ENCODE results near the gene LRP2.

LRP2 gene

GRCh38 chr2:169303579-169304305, 58.6 kb downstream of the LRP2 start:
- Histone ChIP-seq H3K9me3 (0 out of 2 replicates have a peak, but pooled peaks cover 4% of the 10 kb centered on the region), H3K27ac (no peak overlapping the region), H3K36me3 (no peaks in the 10 kb centered on the region), H4K20me1 (no peaks in the 10 kb centered on the region), H3K9ac (no peak overlapping the region), H3K4me2 (peak overlapping the region; percentile 20; the same call in 1 of the 2 replicates), H3K4me1 (peaks cover 8% of the 10 kb centered on the region), H3K27me3 (no peaks in the 10 kb centered on the region), H3K4me3 (no peak overlapping the region)
- TF ChIP-seq Cebpa-rat (IDR thresholded peaks at IDR 0.05): no peak

- no peaks in the 10 kb centered on the region for H3K36me3 ChIP-seq
- no peak overlapping the region for H3K4me2 ChIP-seq
- H4K20me1 ChIP-seq: no peaks in the 10 kb centered on the region
- H3K9me3 ChIP-seq: no peaks in the 10 kb centered on the region
- H3K9ac ChIP-seq: no peak overlapping the region
- peaks cover 8% of the 10 kb centered on the region for H3K4me1 ChIP-seq
- no peaks in the 10 kb centered on the region for H3K27me3 ChIP-seq
- H3K27ac ChIP-seq: no peak overlapping the region
- no peak overlapping the region for H3K4me3 ChIP-seq
- TF ChIP-seq Cebpa-rat (IDR thresholded peaks at IDR 0.05): no peak
Measured at GRCh38 chr2:169302364-169302763, 60.0 kb downstream of the LRP2 start.

- Histone ChIP-seq H3K4me1 (peaks cover 8% of the 10 kb centered on the region), H3K27me3 (no peaks in the 10 kb centered on the region), H3K4me2 (no peak overlapping the region), H3K27ac (no peak overlapping the region), H3K36me3 (no peaks in the 10 kb centered on the region), H3K9me3 (no peaks in the 10 kb centered on the region), H3K9ac (no peak overlapping the region), H3K4me3 (no peak overlapping the region), H4K20me1 (no peaks in the 10 kb centered on the region)
- no peak for TF ChIP-seq Cebpa-rat (IDR thresholded peaks at IDR 0.05)
Measured at GRCh38 chr2:169301596-169302335, 60.6 kb downstream of the LRP2 start.

GRCh38 chr2:169300636-169301530, 61.5 kb downstream of the LRP2 start:
- H3K27me3 ChIP-seq: no peaks in the 10 kb centered on the region

GRCh38 chr2:169298007-169298406, 64.3 kb downstream of the LRP2 start:
- no peak overlapping the region for H3K4me3 ChIP-seq

More at GRCh38 chr2:169300636-169301530, 61.5 kb downstream of the LRP2 start:
- Histone ChIP-seq H3K9me3 (no peaks in the 10 kb centered on the region), H4K20me1 (no peaks in the 10 kb centered on the region), H3K27ac (no peak overlapping the region), H3K4me3 (no peak overlapping the region), H3K4me2 (no peak overlapping the region), H3K36me3 (no peaks in the 10 kb centered on the region), H3K4me1 (peaks cover 8% of the 10 kb centered on the region), H3K9ac (no peak overlapping the region)
- no peak for TF ChIP-seq Cebpa-rat (IDR thresholded peaks at IDR 0.05)

GRCh38 chr2:169294001-169294675, 68.2 kb downstream of the LRP2 start:
- Histone ChIP-seq H3K27ac (no peak overlapping the region), H3K4me3 (no peak overlapping the region), H3K27me3 (no peaks in the 10 kb centered on the region), H3K36me3 (no peaks in the 10 kb centered on the region), H3K9ac (no peak overlapping the region), H3K9me3 (no peaks in the 10 kb centered on the region), H4K20me1 (no peaks in the 10 kb centered on the region), H3K4me2 (no peak overlapping the region), H3K4me1 (no peaks in the 10 kb centered on the region)
- no peak for TF ChIP-seq Cebpa-rat (IDR thresholded peaks at IDR 0.05)

More at GRCh38 chr2:169298007-169298406, 64.3 kb downstream of the LRP2 start:
- H3K9me3 ChIP-seq: no peaks in the 10 kb centered on the region
- TF ChIP-seq Cebpa-rat (IDR thresholded peaks at IDR 0.05): no peak
- no peak overlapping the region for H3K4me2 ChIP-seq
- no peaks in the 10 kb centered on the region for H3K36me3 ChIP-seq
- no peaks in the 10 kb centered on the region for H3K27me3 ChIP-seq
- H4K20me1 ChIP-seq: no peaks in the 10 kb centered on the region
- no peak overlapping the region for H3K27ac ChIP-seq
- no peak overlapping the region for H3K9ac ChIP-seq
- H3K4me1 ChIP-seq: no peaks in the 10 kb centered on the region

GRCh38 chr2:169291517-169291916, 70.8 kb downstream of the LRP2 start:
- H3K27me3 ChIP-seq: no peaks in the 10 kb centered on the region

GRCh38 chr2:169290433-169290832, 71.9 kb downstream of the LRP2 start:
- no peak overlapping the region for H3K27ac ChIP-seq
- H3K4me3 ChIP-seq: no peak overlapping the region
- H3K9ac ChIP-seq: no peak overlapping the region
- no peaks in the 10 kb centered on the region for H3K4me1 ChIP-seq
- H3K9me3 ChIP-seq: no peaks in the 10 kb centered on the region
- no peaks in the 10 kb centered on the region for H4K20me1 ChIP-seq
- TF ChIP-seq Cebpa-rat (IDR thresholded peaks at IDR 0.05): no peak
- no peak overlapping the region for H3K4me2 ChIP-seq
- no peaks in the 10 kb centered on the region for H3K27me3 ChIP-seq
- no peaks in the 10 kb centered on the region for H3K36me3 ChIP-seq

More at GRCh38 chr2:169291517-169291916, 70.8 kb downstream of the LRP2 start:
- Histone ChIP-seq H3K27ac (no peak overlapping the region), H3K9ac (no peak overlapping the region), H3K4me2 (no peak overlapping the region), H3K4me1 (no peaks in the 10 kb centered on the region), H3K9me3 (no peaks in the 10 kb centered on the region), H3K36me3 (no peaks in the 10 kb centered on the region), H4K20me1 (no peaks in the 10 kb centered on the region), H3K4me3 (no peak overlapping the region)
- no peak for TF ChIP-seq Cebpa-rat (IDR thresholded peaks at IDR 0.05)

GRCh38 chr2:169287666-169288065, 74.7 kb downstream of the LRP2 start:
- TF ChIP-seq Cebpa-rat (IDR thresholded peaks at IDR 0.05): no peak
- Histone ChIP-seq H3K27ac (no peak overlapping the region), H3K9me3 (no peaks in the 10 kb centered on the region), H3K4me2 (no peak overlapping the region), H3K27me3 (no peaks in the 10 kb centered on the region), H3K36me3 (no peaks in the 10 kb centered on the region), H3K4me1 (no peaks in the 10 kb centered on the region), H3K4me3 (no peak overlapping the region), H4K20me1 (no peaks in the 10 kb centered on the region), H3K9ac (no peak overlapping the region)
